IMR-90 (cell line): ENCODE data around the gene KLHL11. TPM values are rescaled to one million over a fixed set of nuclear protein-coding genes. Genes with fewer than 3 reads are reported as not detected.

Source experiments
- ATAC-seq: fragments of 200-7000 bp; cut with Tn5 transposase; 2 replicates; pipeline ENCODE4 v1.9.1; 2020; ENCODE audit warnings: low read depth, mild to moderate bottlenecking, moderate library complexity
- BruUV-seq: library from RNA; stranded (reverse); fragments of 400-500 nt; replicated peaks from 2 replicates; lab custom pipeline; 2021; lab: Mats Ljungman, UMichigan
- CTCF ChIA-PET: fragments of 300-600 bp; formaldehyde crosslinking; extraction: SDS; loops from one replicate; lab custom pipeline; 2021; ENCODE audit warnings: antibody characterized with exemption; lab: Yijun Ruan, JAX
- POLR2A ChIA-PET: fragments of 300-600 bp; sonication (Branson Sonifier 250); formaldehyde crosslinking; loops from one replicate; lab custom pipeline; 2022; ENCODE audit warnings: antibody characterized with exemption; ENCODE audit not compliant: unreplicated experiment; lab: Charles Lee
- DNase-seq: peaks from one replicate; pipeline ENCODE4 v3.0.0; 2013
- H2AFZ ChIP-seq: replicated peaks from 2 replicates; pipeline ENCODE3; 2013; ENCODE audit warnings: low read length, mild to moderate bottlenecking; ENCODE audit not compliant: poor library complexity
- H2AK5ac ChIP-seq: 2 replicates; pipeline ENCODE4 v1.6.1; 2013; ENCODE audit warnings: low read depth, low read length, inconsistent platforms
- H2AK9ac ChIP-seq: replicated peaks from 2 replicates; pipeline ENCODE3; 2013; ENCODE audit warnings: mild to moderate bottlenecking, low read depth, low read length, moderate library complexity; ENCODE audit not compliant: poor library complexity
- H2BK120ac ChIP-seq: 2 replicates; pipeline ENCODE4 v1.6.1; 2013; ENCODE audit warnings: low read depth, low read length, inconsistent platforms
- H2BK15ac ChIP-seq: 3 replicates; pipeline ENCODE4 v1.6.1; 2013; ENCODE audit warnings: low read depth, low read length, inconsistent platforms
- H2BK20ac ChIP-seq: 2 replicates; pipeline ENCODE4 v1.6.1; 2013; ENCODE audit warnings: low read depth, mild to moderate bottlenecking, inconsistent platforms, low read length, moderate library complexity
- H2BK5ac ChIP-seq: 2 replicates; pipeline ENCODE4 v1.6.1; 2013; ENCODE audit warnings: mild to moderate bottlenecking, low read depth, low read length, inconsistent platforms; ENCODE audit not compliant: poor library complexity, severe bottlenecking
- H3K14ac ChIP-seq: replicated peaks from 2 replicates; pipeline ENCODE4 v1.6.1; 2013; ENCODE audit warnings: low read depth, low read length, inconsistent platforms
- H3K18ac ChIP-seq: 2 replicates; pipeline ENCODE4 v1.6.1; 2013; ENCODE audit warnings: low read depth, low read length, control low read depth
- H3K23ac ChIP-seq: 2 replicates; pipeline ENCODE4 v1.6.1; 2013; ENCODE audit warnings: low read depth, low read length, inconsistent platforms
- H3K27ac ChIP-seq: 2 replicates; pipeline ENCODE4 v1.5.1; 2013; ENCODE audit warnings: mild to moderate bottlenecking, control low read depth, low read length; ENCODE audit not compliant: insufficient read depth
- H3K27me3 ChIP-seq: 2 replicates; pipeline ENCODE4 v1.6.1; 2013; ENCODE audit warnings: low read length; ENCODE audit not compliant: control insufficient read depth, insufficient read depth
- H3K36me3 ChIP-seq: 2 replicates; pipeline ENCODE4 v1.6.1; 2013; ENCODE audit warnings: low read length, mixed read lengths; ENCODE audit not compliant: control insufficient read depth, insufficient read depth
- H3K4ac ChIP-seq: 2 replicates; pipeline ENCODE4 v1.6.1; 2013; ENCODE audit warnings: low read depth, low read length, inconsistent platforms
- H3K4me1 ChIP-seq: 2 replicates; pipeline ENCODE4 v1.6.1; 2013; ENCODE audit warnings: low read length, mixed read lengths; ENCODE audit not compliant: control insufficient read depth, insufficient read depth
- H3K4me2 ChIP-seq: 2 replicates; pipeline ENCODE4 v1.6.1; 2013; ENCODE audit warnings: low read depth, mild to moderate bottlenecking, control low read depth, low read length, moderate library complexity
- H3K4me3 ChIP-seq: 2 replicates; pipeline ENCODE4 v1.5.1; 2013; ENCODE audit warnings: low read depth, mild to moderate bottlenecking, control low read depth, low read length, moderate library complexity; ENCODE audit not compliant: insufficient read depth
- H3K56ac ChIP-seq: 2 replicates; pipeline ENCODE4 v1.6.1; 2013; ENCODE audit warnings: low read length, inconsistent platforms; ENCODE audit not compliant: insufficient read depth; ENCODE audit errors: extremely low read depth
- H3K79me1 ChIP-seq, 2 experiments: 2 replicates each; pipeline ENCODE4 v1.6.1; 2013; ENCODE audit warnings: low read length in 2 of 2, inconsistent platforms in 1 of 2, low read depth in 1 of 2
- H3K9ac ChIP-seq: 2 replicates; pipeline ENCODE4 v1.6.1; 2013; ENCODE audit warnings: low read depth, low read length, control low read depth
- H3K9me1 ChIP-seq: 2 replicates; pipeline ENCODE4 v1.6.1; 2013; ENCODE audit warnings: low read length, inconsistent platforms; ENCODE audit not compliant: insufficient read depth
- H3K9me3 ChIP-seq: 2 replicates; pipeline ENCODE4 v1.6.1; 2013; ENCODE audit warnings: low read length; ENCODE audit not compliant: control insufficient read depth, insufficient read depth
- H4K20me1 ChIP-seq: 2 replicates; pipeline ENCODE4 v1.6.1; 2013; ENCODE audit warnings: low read length, inconsistent platforms; ENCODE audit not compliant: insufficient read depth
- H4K5ac ChIP-seq: 2 replicates; pipeline ENCODE4 v1.6.1; 2013; ENCODE audit warnings: mild to moderate bottlenecking, low read depth, low read length, control low read depth
- H4K8ac ChIP-seq, 2 experiments: 2 replicates each; pipeline ENCODE4 v1.6.1; 2013; ENCODE audit warnings: low read depth in 2 of 2, low read length in 2 of 2, control low read depth in 1 of 2, inconsistent platforms in 1 of 2
- H4K91ac ChIP-seq: 2 replicates; pipeline ENCODE4 v1.6.1; 2013; ENCODE audit warnings: low read depth, low read length, inconsistent platforms; ENCODE audit not compliant: insufficient read depth
- BHLHE40 ChIP-seq: fragments of 150-350 bp; IDR thresholded peaks from 2 replicates; pipeline ENCODE4 v1.6.1; 2016; ENCODE audit warnings: mild to moderate bottlenecking, low read depth, low read length
- MAFK ChIP-seq: IDR thresholded peaks from 2 replicates; pipeline ENCODE4 v1.6.1; 2012; ENCODE audit warnings: low read depth, low read length, improper control_type of control experiment
- WGBS, 2 experiments: methylation state at CpG; one replicate each; pipeline versions ENCODE4 v1.1.5 to v1.1.7; 2013; ENCODE audit warnings: missing lambda C conversion rate in 2 of 2; ENCODE audit not compliant: insufficient read length in 1 of 2; ENCODE audit errors: extremely low coverage in 2 of 2; 5-methylcytosine and 5-hydroxymethylcytosine counted together
- dilution Hi-C: fragments of 300-500 bp; cut with HindIII; formaldehyde crosslinking; loops from one replicate; pipeline ENCODE4 v1.14.3; 2018; ENCODE audit warnings: low sequenced_read_pairs; ENCODE audit not compliant: unreplicated experiment
- in situ Hi-C: fragments of 300-500 bp; cut with MboI; formaldehyde crosslinking; loops from 3 replicates; pipeline ENCODE4 v1.14.3; 2019; ENCODE audit warnings: low sequenced_read_pairs, inconsistent platforms, mixed read lengths
- intact Hi-C: fragments of 100-400 bp; cut with micrococcal nuclease; formaldehyde crosslinking; loops from 2 replicates; pipeline ENCODE4 v1.10.0; 2022
- polyA plus RNA-seq, 3 experiments: library from polyadenylated mRNA; depleted of rRNA; stranded (reverse); fragments of >200 nt; gene quantifications; 2 replicates each; pipeline ENCODE4 v1.2.3, GENCODE V29; 2012; ENCODE audit warnings: low replicate concordance in 1 of 3
- total RNA-seq: library from RNA; depleted of rRNA; stranded (reverse); fragments of >200 nt; gene quantifications from 2 replicates; pipeline ENCODE4 v1.2.3, GENCODE V29; 2012

Gene KLHL11
- total and polyA plus RNA-seq, 2 of the 4 experiments (the other 2 are of a cell fraction) = 4.1 to 38.5 TPM

GRCh38 chr17:41823580-41823979 lies 41.6 kb downstream of the KLHL11 start:
- no peaks in the 10 kb centered on the region for H3K27me3 ChIP-seq
- no peak overlapping the region for H3K9ac ChIP-seq
- peaks cover 6 to 38% of the 10 kb centered on the region in 2 experiments for H3K79me1 ChIP-seq
- ChIA-PET CTCF (no interaction called here), POLR2A (interaction anchor here (0.6 to 1.5 kb wide), 2 partner anchors 9 to 25 kb away, joined by 3 to 7 read pairs; no protein-coding TSS in a partner anchor)
- H3K56ac ChIP-seq = no peak overlapping the region
- H3K9me3 ChIP-seq = no peaks in the 10 kb centered on the region
- peaks cover 31% of the 10 kb centered on the region for H4K20me1 ChIP-seq
- no peak overlapping the region for H2BK15ac ChIP-seq
- peaks cover 9% of the 10 kb centered on the region for H3K9me1 ChIP-seq
- H3K27ac ChIP-seq = no peak overlapping the region
- DNase-seq = no peak
- H4K91ac ChIP-seq = no peak overlapping the region
- no peak for ATAC-seq
- intact Hi-C loops = no loop called here
- no peak overlapping the region for H3K14ac ChIP-seq
- peaks cover 2% of the 10 kb centered on the region; the same call in 1 of the 2 replicates for H3K4me1 ChIP-seq
- no peak overlapping the region for H2BK120ac ChIP-seq
- H4K8ac ChIP-seq = peak overlapping the region in 1 of 2 experiments; percentile 40; a peak in 1 of 4 replicates
- H3K4me2 ChIP-seq = no peak overlapping the region
- 95% methylated on average over 3 of the region's 7 CpGs; no CpG with 5 or more reads in 1 of the 2 experiments for WGBS, 2 experiments
- H2BK5ac ChIP-seq = no peak overlapping the region
- peak overlapping the region; percentile 28 for H2AK9ac ChIP-seq
- dilution Hi-C loops = no loop called here
- no peak overlapping the region for H3K18ac ChIP-seq
- no peak for TF ChIP-seq BHLHE40
- TF ChIP-seq MAFK = peak; percentile 11; the same call in 1 of the 2 replicates
- H2AFZ ChIP-seq = no peak overlapping the region
- no peak overlapping the region for H2BK20ac ChIP-seq
- H4K5ac ChIP-seq = no peak overlapping the region
- BruUV-seq = no TSS peak
- in situ Hi-C loops = no loop called here
- no peak overlapping the region for H3K23ac ChIP-seq
- peaks cover 45% of the 10 kb centered on the region for H3K36me3 ChIP-seq
- no peak overlapping the region for H3K4me3 ChIP-seq
- H2AK5ac ChIP-seq = peak overlapping the region; percentile 31; the same call in 1 of the 2 replicates
- no peak overlapping the region for H3K4ac ChIP-seq
